GM10266 (cell line): ENCODE data around the gene ZNF77.
"Not testable (repeated sequence)": the region's sequence is repeated elsewhere in the genome, so short reads cannot be mapped to it uniquely, and the experiment has no call there.

ENCODE experiments used
- DNase-seq: peaks from one replicate; pipeline ENCODE4 v3.0.0; 2012; ENCODE audit errors: extremely low spot score
- TF ChIP-seq, protein P1 (sequence below): IDR thresholded peaks from 2 replicates; pipeline ENCODE4 v1.5.1; 2012; ENCODE audit warnings: mild to moderate bottlenecking, low read depth; ENCODE audit not compliant: control insufficient read depth, insufficient read depth; ENCODE audit errors: missing control alignments

The ZNF77 gene

GRCh38 chr19:2917275-2918184, 27.2 kb downstream of the ZNF77 start:
- TF ChIP-seq, protein P1, sequence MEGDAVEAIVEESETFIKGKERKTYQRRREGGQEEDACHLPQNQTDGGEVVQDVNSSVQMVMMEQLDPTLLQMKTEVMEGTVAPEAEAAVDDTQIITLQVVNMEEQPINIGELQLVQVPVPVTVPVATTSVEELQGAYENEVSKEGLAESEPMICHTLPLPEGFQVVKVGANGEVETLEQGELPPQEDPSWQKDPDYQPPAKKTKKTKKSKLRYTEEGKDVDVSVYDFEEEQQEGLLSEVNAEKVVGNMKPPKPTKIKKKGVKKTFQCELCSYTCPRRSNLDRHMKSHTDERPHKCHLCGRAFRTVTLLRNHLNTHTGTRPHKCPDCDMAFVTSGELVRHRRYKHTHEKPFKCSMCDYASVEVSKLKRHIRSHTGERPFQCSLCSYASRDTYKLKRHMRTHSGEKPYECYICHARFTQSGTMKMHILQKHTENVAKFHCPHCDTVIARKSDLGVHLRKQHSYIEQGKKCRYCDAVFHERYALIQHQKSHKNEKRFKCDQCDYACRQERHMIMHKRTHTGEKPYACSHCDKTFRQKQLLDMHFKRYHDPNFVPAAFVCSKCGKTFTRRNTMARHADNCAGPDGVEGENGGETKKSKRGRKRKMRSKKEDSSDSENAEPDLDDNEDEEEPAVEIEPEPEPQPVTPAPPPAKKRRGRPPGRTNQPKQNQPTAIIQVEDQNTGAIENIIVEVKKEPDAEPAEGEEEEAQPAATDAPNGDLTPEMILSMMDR, result no peak
- DNase-seq, result no peak

GRCh38 chr19:2912306-2912705, 32.5 kb downstream of the ZNF77 start:
- TF ChIP-seq, protein P1, result no peak
- DNase-seq, result no peak

- TF ChIP-seq, protein P1, result no peak
- no peak for DNase-seq
Measured at GRCh38 chr19:2906631-2907195, 38.1 kb downstream of the ZNF77 start.

DNA sequence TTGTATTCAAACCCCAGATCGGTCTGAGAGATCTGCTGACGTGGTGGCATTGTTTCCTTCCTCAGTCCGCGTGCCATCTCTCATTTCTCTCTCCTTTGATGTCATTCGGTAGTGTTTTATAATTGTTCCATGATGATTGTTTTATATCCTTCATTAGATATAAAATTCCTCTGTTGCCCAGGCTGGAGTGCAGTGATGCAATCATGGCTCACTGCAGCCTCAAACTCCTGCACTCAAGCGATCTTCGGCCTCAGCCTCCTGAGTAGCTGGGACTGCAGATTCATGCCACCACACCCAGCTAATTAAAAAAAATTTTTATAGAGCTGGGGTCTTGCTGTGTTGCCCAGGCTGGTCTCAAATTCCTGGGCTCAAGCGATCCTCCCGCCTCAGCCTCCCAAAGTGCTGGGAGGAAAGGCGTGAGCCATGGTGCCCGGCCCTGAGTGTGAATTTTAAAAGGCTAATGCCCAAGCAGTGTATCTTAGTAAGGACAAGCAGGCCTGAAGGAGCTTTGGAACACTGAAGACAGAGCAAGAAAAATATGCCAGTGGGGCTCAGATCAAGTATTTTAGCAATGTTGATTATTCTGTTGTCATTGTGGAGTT, 38.8 kb downstream of the ZNF77 start:
- DNase-seq, result no peak
- TF ChIP-seq, protein P1, result no peak

DNA sequence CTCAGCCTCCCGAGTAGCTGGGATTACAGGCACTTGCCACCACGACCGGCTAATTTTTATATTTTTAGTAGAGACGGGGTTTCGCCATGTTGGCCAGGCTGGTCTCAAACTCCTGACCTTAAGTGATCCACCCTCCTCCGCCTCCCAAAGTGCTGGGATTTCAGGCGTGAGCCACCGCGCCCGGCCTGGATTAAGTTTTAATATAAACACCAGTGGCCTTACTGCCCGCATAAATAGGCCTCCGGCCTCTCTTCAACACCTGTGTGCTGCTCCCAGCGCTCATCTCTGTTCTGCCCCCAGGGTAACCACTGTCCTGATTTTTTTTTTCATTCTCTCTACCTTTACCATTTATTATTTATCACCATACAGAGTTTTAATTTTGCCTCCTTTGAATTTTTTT, 41.4 kb downstream of the ZNF77 start:
- DNase-seq, result not testable (repeated sequence)

- no peak for DNase-seq
- TF ChIP-seq, protein P1, result no peak
Measured at GRCh38 chr19:2902590-2903218, 42.1 kb downstream of the ZNF77 start.
